Stimulated activated CD4-positive, alpha-beta T cell treated with anti-CD3 and anti-CD28 coated beads, Interleukin-15, amount 100 ng/mL, for 48 hours (primary cell): ENCODE measurements around the gene ATG5.
"Not testable (repeated sequence)": the region's sequence is repeated elsewhere in the genome, so short reads cannot be mapped to it uniquely, and the experiment has no call there.

ENCODE experiments used
- DNase-seq, 2 donors: peaks; one replicate each; pipeline ENCODE4 v3.0.0-alpha.2; 2020; ENCODE audit warnings: low read depth in 2 of 2

The ATG5 gene

GRCh38 chr6:106156413-106156812 lies 169.1 kb downstream of the ATG5 start:
- no peak for DNase-seq

GRCh38 chr6:106155219-106155830 lies 170.2 kb downstream of the ATG5 start:
- DNase-seq: no peak

GRCh38 chr6:106154326-106154725 lies 171.2 kb downstream of the ATG5 start:
- DNase-seq: no peak

GRCh38 chr6:106152952-106153351 lies 172.6 kb downstream of the ATG5 start:
- DNase-seq: no peak

GRCh38 chr6:106152476-106152875 lies 173.1 kb downstream of the ATG5 start:
- not testable (repeated sequence) for DNase-seq

GRCh38 chr6:106149472-106150069 lies 176.0 kb downstream of the ATG5 start:
- DNase-seq: no peak

- no peak for DNase-seq
These were observed 178.1 kb downstream of the ATG5 start for GRCh38 chr6:106147476-106147875.

GRCh38 chr6:106146852-106147351 lies 178.7 kb downstream of the ATG5 start:
- DNase-seq: no peak

- no peak for DNase-seq
These were observed 179.8 kb downstream of the ATG5 start for GRCh38 chr6:106145741-106146227.

GRCh38 chr6:106145144-106145543 lies 180.4 kb downstream of the ATG5 start:
- no peak for DNase-seq

- DNase-seq: no peak
These were observed 181.9 kb downstream of the ATG5 start for GRCh38 chr6:106143665-106144064.

GRCh38 chr6:106142876-106143431 lies 182.6 kb downstream of the ATG5 start:
- DNase-seq: no peak

- DNase-seq: peak in 1 of 2 donors; percentile 49
These were observed 183.9 kb downstream of the ATG5 start for GRCh38 chr6:106141441-106142237.

GRCh38 chr6:106138151-106138550 lies 187.4 kb downstream of the ATG5 start:
- no peak for DNase-seq

GRCh38 chr6:106136845-106137244 lies 188.7 kb downstream of the ATG5 start:
- DNase-seq: no peak

GRCh38 chr6:106135911-106136571 lies 189.5 kb downstream of the ATG5 start:
- DNase-seq: no peak

- DNase-seq: no peak
These were observed 190.5 kb downstream of the ATG5 start for GRCh38 chr6:106134906-106135634.
